PC-3 (cell line): ENCODE results near the gene GALNT13. TPM values are rescaled to one million over a fixed set of nuclear protein-coding genes. Genes with fewer than 3 reads are reported as not detected.

Source experiments
- ATAC-seq: fragments of 200-7000 bp; cut with Tn5 transposase; 2 replicates; pipeline ENCODE4 v1.9.1; 2020; ENCODE audit warnings: mild to moderate bottlenecking, moderate library complexity
- BruUV-seq: library from RNA; stranded (reverse); fragments of 400-500 nt; replicated peaks from 2 replicates; lab custom pipeline; 2021; lab: Mats Ljungman, UMichigan
- CTCF ChIA-PET: fragments of 300-600 bp; sonication (Branson Sonifier 250); formaldehyde crosslinking; loops from one replicate; lab custom pipeline; 2022; ENCODE audit warnings: antibody characterized with exemption; lab: Charles Lee
- POLR2A ChIA-PET: fragments of 300-600 bp; sonication (Branson Sonifier 250); formaldehyde crosslinking; loops from one replicate; lab custom pipeline; 2022; ENCODE audit warnings: antibody characterized with exemption; ENCODE audit not compliant: unreplicated experiment; lab: Charles Lee
- DNase-seq: peaks from one replicate; pipeline ENCODE4 v3.0.0-alpha.2; 2015
- H2AFZ ChIP-seq: fragments of 300-600 bp; sonication (generic); 2 replicates; pipeline ENCODE4 v1.6.0; 2016; ENCODE audit warnings: antibody characterized with exemption, low read length
- H3F3A ChIP-seq: fragments of 300-600 bp; sonication (generic); one replicate; pipeline ENCODE4 v1.6.0; 2017; ENCODE audit warnings: antibody characterized with exemption, low read length, control low read depth, mild to moderate bottlenecking; ENCODE audit not compliant: unreplicated experiment
- H3K27ac ChIP-seq: fragments of 300-600 bp; sonication (generic); 2 replicates; pipeline ENCODE4 v1.5.1; 2016; ENCODE audit warnings: mild to moderate bottlenecking, low read length
- H3K27me3 ChIP-seq: fragments of 300-600 bp; sonication (generic); 2 replicates; pipeline ENCODE4 v1.6.1; 2016; ENCODE audit warnings: low read length, mixed read lengths
- H3K36me3 ChIP-seq: fragments of 300-600 bp; sonication (generic); 2 replicates; pipeline ENCODE4 v1.6.1; 2016; ENCODE audit warnings: low read depth, mixed run types, low read length, mixed read lengths
- H3K4me1 ChIP-seq: fragments of 300-600 bp; sonication (generic); 2 replicates; pipeline ENCODE4 v1.5.1; 2016; ENCODE audit warnings: low read length; ENCODE audit not compliant: insufficient read depth
- H3K4me2 ChIP-seq: fragments of 300-600 bp; sonication (generic); 2 replicates; pipeline ENCODE4 v1.6.0; 2016; ENCODE audit warnings: low read length
- H3K4me3 ChIP-seq: fragments of 300-600 bp; sonication (generic); 2 replicates; pipeline ENCODE4 v1.5.1; 2016; ENCODE audit warnings: mild to moderate bottlenecking, low read length, mixed read lengths
- H3K79me2 ChIP-seq: fragments of 300-600 bp; sonication (generic); 2 replicates; pipeline ENCODE4 v1.6.1; 2017; ENCODE audit warnings: low read length, mixed read lengths
- H3K9ac ChIP-seq: fragments of 300-600 bp; sonication (generic); 2 replicates; pipeline ENCODE4 v1.6.0; 2016; ENCODE audit warnings: mild to moderate bottlenecking, low read length
- H3K9me2 ChIP-seq: fragments of 300-600 bp; sonication (generic); replicated peaks from 2 replicates; pipeline ENCODE4 v1.6.1; 2016; ENCODE audit warnings: mixed run types, low read length, mixed read lengths
- H3K9me3 ChIP-seq: fragments of 300-600 bp; sonication (generic); 2 replicates; pipeline ENCODE4 v1.6.1; 2016; ENCODE audit warnings: low read length, mixed read lengths
- H4K20me1 ChIP-seq: fragments of 300-600 bp; sonication (generic); 2 replicates; pipeline ENCODE4 v1.6.1; 2016; ENCODE audit warnings: low read length, mixed read lengths
- CTCF ChIP-seq: fragments of 300-600 bp; sonication (generic); conservative IDR thresholded peaks from 2 replicates; pipeline ENCODE4 v1.5.1; 2017; ENCODE audit warnings: antibody characterized with exemption, low read depth, mild to moderate bottlenecking, low read length
- EZH2 ChIP-seq: fragments of 300-600 bp; sonication (generic); IDR thresholded peaks from one replicate; pipeline ENCODE4 v1.6.1; 2017; ENCODE audit warnings: antibody characterized with exemption, mild to moderate bottlenecking, low read length; ENCODE audit not compliant: unreplicated experiment
- EZH2phosphoT487 ChIP-seq: fragments of 300-600 bp; sonication (generic); IDR thresholded peaks from 2 replicates; pipeline ENCODE4 v1.6.1; 2018; ENCODE audit warnings: mild to moderate bottlenecking, antibody characterized with exemption, low read length, borderline replicate concordance
- intact Hi-C: fragments of 100-400 bp; cut with micrococcal nuclease; formaldehyde crosslinking; loops from 2 replicates; pipeline ENCODE4 v1.9.0; 2023
- total RNA-seq: library from RNA; depleted of rRNA; stranded (reverse); fragments of >200 nt; gene quantifications from 2 replicates; pipeline ENCODE4 v1.2.3, GENCODE V29; 2014

GALNT13 gene
- total RNA-seq, 1 experiment from 2014 or later = 2.0 TPM

- intact Hi-C loops = loop anchor here (5.0 kb wide), 2 partner anchors 205 to 325 kb away; no protein-coding TSS in a partner anchor
- H3K27me3 ChIP-seq = peaks cover 11% of the 10 kb centered on the region; the same call in 1 of the 2 replicates
These were observed 759 bp downstream of the GALNT13 start for GRCh38 chr2:153872311-153873051.

GRCh38 chr2:153873052-153874048 lies 1.6 kb downstream of the GALNT13 start:
- no peaks in the 10 kb centered on the region for H3K9me2 ChIP-seq
- H3K4me1 ChIP-seq = no peaks in the 10 kb centered on the region
- no peak overlapping the region for H3K9ac ChIP-seq
- no TSS peak for BruUV-seq
- H3F3A ChIP-seq = no peaks in the 10 kb centered on the region
- no peaks in the 10 kb centered on the region for H3K79me2 ChIP-seq
- POLR2A ChIA-PET = no interaction called here
- H3K9me3 ChIP-seq = no peaks in the 10 kb centered on the region
- ATAC-seq (no peak), DNase-seq (no peak)
- intact Hi-C loops = loop anchor here (5.0 kb wide), 2 partner anchors 204 to 324 kb away; no protein-coding TSS in a partner anchor
- H3K27me3 ChIP-seq = peaks cover 11% of the 10 kb centered on the region; the same call in 1 of the 2 replicates
- H2AFZ ChIP-seq = no peak overlapping the region
- TF ChIP-seq EZH2phosphoT487 = no peak
- 0 out of 2 replicates have a peak, but pooled peaks have one; percentile 12 for TF ChIP-seq CTCF
- no peak for TF ChIP-seq EZH2
- H4K20me1 ChIP-seq = no peaks in the 10 kb centered on the region
- peak overlapping the region; percentile 46 for H3K4me3 ChIP-seq
- no peaks in the 10 kb centered on the region for H3K36me3 ChIP-seq
- H3K27ac ChIP-seq = no peak overlapping the region
- H3K4me2 ChIP-seq = peak overlapping the region; percentile 71
- CTCF ChIA-PET = no interaction called here

More at GRCh38 chr2:153872311-153873051, 759 bp downstream of the GALNT13 start:
- CTCF ChIA-PET = no interaction called here
- Histone ChIP-seq H3K36me3 (no peaks in the 10 kb centered on the region), H3K27ac (no peak overlapping the region), H3K9me2 (no peaks in the 10 kb centered on the region), H3K4me3 (peak overlapping the region; percentile 46), H3K9me3 (no peaks in the 10 kb centered on the region), H3K4me1 (no peaks in the 10 kb centered on the region), H3K4me2 (peak overlapping the region; percentile 71), H3F3A (no peaks in the 10 kb centered on the region), H2AFZ (no peak overlapping the region), H3K9ac (no peak overlapping the region), H3K79me2 (no peaks in the 10 kb centered on the region), H4K20me1 (no peaks in the 10 kb centered on the region)
- DNase-seq = no peak
- peak; percentile 8 for ATAC-seq
- no TSS peak for BruUV-seq
- POLR2A ChIA-PET = no interaction called here
- TF ChIP-seq EZH2phosphoT487 (no peak), CTCF (no peak), EZH2 (no peak)
